ENCODE results near the gene GAST. TPM values are rescaled to one million over a fixed set of nuclear protein-coding genes. Genes with fewer than 3 reads are reported as not detected.

Gene GAST
- total and polyA plus RNA-seq, 2 donors from 2014 or later = not detected

DNA sequence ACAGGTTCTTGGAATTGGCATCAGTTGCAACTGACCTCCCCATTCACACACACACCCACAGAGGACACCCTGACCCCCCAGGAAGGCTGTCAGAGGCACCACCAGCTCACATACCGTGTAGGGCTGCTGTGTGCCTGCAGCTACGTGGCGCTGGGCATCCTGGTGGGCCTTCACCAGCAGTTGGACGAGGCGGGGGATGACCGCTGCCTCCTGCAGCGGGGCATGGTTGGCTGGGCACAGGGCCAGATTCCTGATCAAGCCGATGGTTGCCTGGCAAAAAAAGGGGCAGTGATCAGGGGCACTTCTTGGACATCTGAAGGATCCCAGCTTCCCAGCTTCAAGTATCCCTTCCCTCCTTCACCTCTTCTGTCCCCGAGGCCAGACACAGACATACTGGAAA is 46.5 kb downstream of the GAST start:
- Histone ChIP-seq H3K9me3 (ENCODE audit: control insufficient read depth in 2 of 3, insufficient read depth in 1 of 3, low read length in 3 of 3) (no peaks in the 10 kb centered on the region), H3K27ac (ENCODE audit: low read depth in 2 of 2, low read length in 2 of 2) (no peak overlapping the region), H3K27me3 (ENCODE audit: control insufficient read depth, insufficient read depth, low read length) (no peaks in the 10 kb centered on the region), H3K36me3 (ENCODE audit: control insufficient read depth in 2 of 3, insufficient read depth in 3 of 3, low read length in 3 of 3) (peaks cover 10 to 72% (median 48%) of the 10 kb centered on the region in 3 donors), H3K9ac (ENCODE audit: low read length in 3 of 3) (no peak overlapping the region), H3K4me1 (ENCODE audit: control insufficient read depth in 2 of 3, insufficient read depth in 2 of 3, low read depth in 1 of 3, low read length in 3 of 3) (no peaks in the 10 kb centered on the region), H3K4me3 (ENCODE audit: low read length in 3 of 3) (no peak overlapping the region)
- DNase-seq (no peak), FAIRE-seq (no peak)
- TF ChIP-seq, protein P1, sequence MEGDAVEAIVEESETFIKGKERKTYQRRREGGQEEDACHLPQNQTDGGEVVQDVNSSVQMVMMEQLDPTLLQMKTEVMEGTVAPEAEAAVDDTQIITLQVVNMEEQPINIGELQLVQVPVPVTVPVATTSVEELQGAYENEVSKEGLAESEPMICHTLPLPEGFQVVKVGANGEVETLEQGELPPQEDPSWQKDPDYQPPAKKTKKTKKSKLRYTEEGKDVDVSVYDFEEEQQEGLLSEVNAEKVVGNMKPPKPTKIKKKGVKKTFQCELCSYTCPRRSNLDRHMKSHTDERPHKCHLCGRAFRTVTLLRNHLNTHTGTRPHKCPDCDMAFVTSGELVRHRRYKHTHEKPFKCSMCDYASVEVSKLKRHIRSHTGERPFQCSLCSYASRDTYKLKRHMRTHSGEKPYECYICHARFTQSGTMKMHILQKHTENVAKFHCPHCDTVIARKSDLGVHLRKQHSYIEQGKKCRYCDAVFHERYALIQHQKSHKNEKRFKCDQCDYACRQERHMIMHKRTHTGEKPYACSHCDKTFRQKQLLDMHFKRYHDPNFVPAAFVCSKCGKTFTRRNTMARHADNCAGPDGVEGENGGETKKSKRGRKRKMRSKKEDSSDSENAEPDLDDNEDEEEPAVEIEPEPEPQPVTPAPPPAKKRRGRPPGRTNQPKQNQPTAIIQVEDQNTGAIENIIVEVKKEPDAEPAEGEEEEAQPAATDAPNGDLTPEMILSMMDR (IDR thresholded peaks at IDR 0.05; ENCODE audit: borderline replicate concordance, extremely low read depth, insufficient read depth) = no peak
- intact Hi-C loops (cut with DNase I) = no loop called here

DNA sequence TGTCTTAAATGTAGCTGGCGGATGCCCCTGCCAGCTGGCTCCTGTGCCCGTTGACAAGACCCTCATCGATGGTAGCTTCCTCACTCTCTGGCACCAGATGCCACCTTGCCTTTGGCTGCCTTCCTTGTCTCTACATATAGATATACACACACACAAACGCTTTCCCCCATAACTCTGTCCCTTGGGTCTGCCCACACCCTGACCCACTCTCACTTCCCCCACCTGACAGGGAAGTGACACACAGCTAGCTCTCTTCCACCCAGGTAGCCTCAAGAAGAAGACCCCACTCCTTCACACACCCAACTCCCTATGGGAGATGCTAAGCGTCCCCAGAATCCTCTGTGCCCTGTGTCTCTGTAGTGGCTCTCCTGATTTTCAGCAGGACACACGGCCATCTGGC is 48.7 kb downstream of the GAST start:
- Histone ChIP-seq H3K4me1 (ENCODE audit: control insufficient read depth in 2 of 3, insufficient read depth in 2 of 3, low read depth in 1 of 3, low read length in 3 of 3) (no peaks in the 10 kb centered on the region), H3K27ac (ENCODE audit: low read depth in 2 of 2, low read length in 2 of 2) (no peak overlapping the region), H3K9me3 (ENCODE audit: control insufficient read depth in 2 of 3, insufficient read depth in 1 of 3, low read length in 3 of 3) (no peaks in the 10 kb centered on the region), H3K4me3 (ENCODE audit: low read length in 3 of 3) (no peak overlapping the region), H3K36me3 (ENCODE audit: control insufficient read depth in 2 of 3, insufficient read depth in 3 of 3, low read length in 3 of 3) (peaks cover 15 to 73% (median 58%) of the 10 kb centered on the region in 3 donors), H3K27me3 (ENCODE audit: control insufficient read depth, insufficient read depth, low read length) (no peaks in the 10 kb centered on the region), H3K9ac (ENCODE audit: low read length in 3 of 3) (no peak overlapping the region)
- intact Hi-C loops (cut with DNase I) = no loop called here
- DNase-seq (no peak), FAIRE-seq (no peak)
- TF ChIP-seq, protein P1 (IDR thresholded peaks at IDR 0.05; ENCODE audit: borderline replicate concordance, extremely low read depth, insufficient read depth) = no peak

DNA sequence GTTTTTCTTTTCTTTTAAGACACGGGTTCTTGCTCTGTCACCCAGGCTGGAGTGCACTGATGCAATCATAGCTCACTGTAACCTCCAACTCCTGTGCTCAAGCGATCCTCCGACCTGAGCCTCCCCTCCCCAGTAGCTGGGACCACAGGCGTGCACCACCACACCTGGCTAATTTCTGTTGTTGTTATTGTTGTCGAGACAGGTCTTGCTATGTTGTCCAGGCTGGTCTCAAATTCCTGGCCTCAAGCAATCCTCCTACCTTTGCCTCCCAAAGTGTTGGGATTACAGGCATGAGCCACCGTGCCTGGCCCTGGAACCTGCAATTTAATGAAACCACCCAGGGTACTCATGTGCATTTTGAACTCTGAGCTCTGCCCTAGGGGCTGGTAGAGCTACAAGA is 50.3 kb downstream of the GAST start:
- peaks cover 15 to 66% (median 58%) of the 10 kb centered on the region in 3 donors for H3K36me3 ChIP-seq (ENCODE audit: control insufficient read depth in 2 of 3, insufficient read depth in 3 of 3, low read length in 3 of 3)
- no peaks in the 10 kb centered on the region for H3K9me3 ChIP-seq (ENCODE audit: control insufficient read depth in 2 of 3, insufficient read depth in 1 of 3, low read length in 3 of 3)
- H3K27me3 ChIP-seq (ENCODE audit: control insufficient read depth, insufficient read depth, low read length) = no peaks in the 10 kb centered on the region
- TF ChIP-seq, protein P1 (IDR thresholded peaks at IDR 0.05; ENCODE audit: borderline replicate concordance, extremely low read depth, insufficient read depth) = no peak
- DNase-seq (no peak), FAIRE-seq (no peak)
- no peak overlapping the region for H3K9ac ChIP-seq (ENCODE audit: low read length in 3 of 3)
- no peaks in the 10 kb centered on the region for H3K4me1 ChIP-seq (ENCODE audit: control insufficient read depth in 2 of 3, insufficient read depth in 2 of 3, low read depth in 1 of 3, low read length in 3 of 3)
- no peak overlapping the region for H3K27ac ChIP-seq (ENCODE audit: low read depth in 2 of 2, low read length in 2 of 2)
- intact Hi-C loops (cut with DNase I) = no loop called here
- no peak overlapping the region for H3K4me3 ChIP-seq (ENCODE audit: low read length in 3 of 3)

DNA sequence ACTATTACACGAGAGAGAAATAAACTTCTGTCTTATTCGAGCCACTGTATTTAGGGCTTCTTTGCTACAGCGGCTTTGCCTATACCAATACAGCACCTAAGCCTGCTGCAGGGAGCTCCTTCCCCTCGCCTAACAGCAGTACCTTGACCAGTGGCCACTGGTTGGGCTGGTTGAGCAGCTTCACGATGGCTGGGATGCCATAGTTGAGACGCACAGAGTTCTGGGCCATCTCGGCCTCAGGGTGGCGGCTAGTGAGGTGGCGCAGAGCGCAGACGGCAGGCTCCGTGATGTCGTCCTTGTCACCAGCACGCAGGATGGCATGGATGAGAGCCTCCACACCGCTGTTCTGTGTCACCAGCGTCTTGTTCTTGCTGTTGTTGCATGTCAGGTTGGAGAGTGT is 50.7 kb downstream of the GAST start:
- Histone ChIP-seq H3K9ac (ENCODE audit: low read length in 3 of 3) (no peak overlapping the region), H3K9me3 (ENCODE audit: control insufficient read depth in 2 of 3, insufficient read depth in 1 of 3, low read length in 3 of 3) (no peaks in the 10 kb centered on the region), H3K27ac (ENCODE audit: low read depth in 2 of 2, low read length in 2 of 2) (no peak overlapping the region), H3K4me1 (ENCODE audit: control insufficient read depth in 2 of 3, insufficient read depth in 2 of 3, low read depth in 1 of 3, low read length in 3 of 3) (no peaks in the 10 kb centered on the region), H3K27me3 (ENCODE audit: control insufficient read depth, insufficient read depth, low read length) (no peaks in the 10 kb centered on the region), H3K4me3 (ENCODE audit: low read length in 3 of 3) (no peak overlapping the region), H3K36me3 (ENCODE audit: control insufficient read depth in 2 of 3, insufficient read depth in 3 of 3, low read length in 3 of 3) (peaks cover 16 to 66% (median 57%) of the 10 kb centered on the region in 3 donors)
- intact Hi-C loops (cut with DNase I) = no loop called here
- FAIRE-seq = no peak
- TF ChIP-seq, protein P1 (IDR thresholded peaks at IDR 0.05; ENCODE audit: borderline replicate concordance, extremely low read depth, insufficient read depth) = no peak
- DNase-seq = no peak
